GM21737 (cell line): Measurements from ENCODE around the gene CPLANE1.

Experiments
- ATAC-seq: cut with Tn5 transposase; IDR thresholded peaks from one replicate; pipeline ENCODE4 v1.9.1; 2021; ENCODE audit warnings: mild to moderate bottlenecking, moderate library complexity; ENCODE audit not compliant: unreplicated experiment

Gene CPLANE1

GRCh38 chr5:37071901-37072581, 177.1 kb downstream of the CPLANE1 start:
- ATAC-seq: no peak

DNA sequence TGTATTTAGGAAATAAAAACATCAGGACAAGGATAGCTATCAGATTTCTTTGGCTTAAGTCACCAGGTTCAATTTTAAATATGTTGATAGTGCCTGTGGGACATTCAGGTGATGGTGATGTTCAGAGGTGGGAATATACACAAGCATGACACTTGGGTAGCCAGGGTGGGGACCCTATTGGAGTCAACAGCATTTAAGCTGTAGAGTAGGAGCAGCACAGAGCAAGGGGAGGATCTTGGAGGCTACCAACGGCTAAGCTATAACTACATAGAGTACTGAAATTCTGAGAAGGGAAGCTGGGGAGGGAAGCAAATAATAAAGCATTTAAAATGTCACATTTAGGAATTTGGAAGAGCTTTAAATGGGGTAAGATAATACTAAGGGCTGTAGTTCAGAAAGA, 177.7 kb downstream of the CPLANE1 start:
- ATAC-seq: no peak

- ATAC-seq: no peak
Measured at GRCh38 chr5:37064442-37064841, 184.7 kb downstream of the CPLANE1 start.

DNA sequence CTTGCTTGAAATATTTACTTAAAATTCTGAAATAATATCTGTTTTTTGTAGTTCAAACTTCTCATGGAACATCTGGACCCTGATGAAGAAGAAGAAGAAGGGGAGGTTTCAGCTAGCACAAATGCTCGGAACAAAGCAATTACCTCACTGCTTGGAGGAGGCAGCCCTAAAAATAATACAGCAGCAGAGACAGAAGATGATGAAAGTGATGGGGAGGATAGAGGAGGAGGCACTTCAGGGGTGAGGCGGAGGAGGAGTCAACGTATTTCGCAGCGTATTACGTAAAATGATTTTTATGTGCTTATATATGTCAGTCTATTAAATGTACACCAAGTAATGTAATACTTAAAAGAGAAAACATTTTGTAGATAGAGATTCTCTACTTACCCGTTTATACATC, 185.4 kb downstream of the CPLANE1 start:
- no peak for ATAC-seq

GRCh38 chr5:37060030-37060429, 189.1 kb downstream of the CPLANE1 start:
- ATAC-seq: no peak

DNA sequence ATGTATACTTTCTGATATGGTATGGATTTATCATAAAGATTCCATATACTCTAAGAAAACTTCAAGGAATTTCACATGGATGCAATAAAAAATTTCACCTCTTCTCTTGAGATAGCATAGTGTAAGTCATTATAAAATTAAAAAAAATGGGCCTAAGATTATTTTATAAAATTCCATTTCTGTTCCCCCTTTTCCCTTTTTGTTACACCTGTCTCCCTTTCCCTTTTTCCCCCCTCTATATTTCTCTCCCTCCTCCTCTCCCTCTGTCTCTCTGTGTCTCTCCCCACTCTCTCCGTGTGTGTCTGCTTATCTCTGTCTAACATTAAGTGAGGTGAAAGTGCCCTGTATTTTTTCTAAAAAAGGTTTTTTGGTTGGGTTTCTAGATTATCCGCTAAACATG, 192.4 kb downstream of the CPLANE1 start:
- ATAC-seq: no peak
